GM12801 (cell line): ENCODE results near the gene SOAT2.
A peak's percentile ranks its signal among the peaks of the same experiment; 100 is the strongest.

Experiments used
- TF ChIP-seq, protein P1 (sequence below): IDR thresholded peaks from one replicate; pipeline ENCODE4 v1.5.1; 2011; ENCODE audit warnings: control low read depth; ENCODE audit not compliant: insufficient read length; ENCODE audit errors: extremely low read depth

SOAT2 gene

GRCh38 chr12:53143355-53143754, 40.1 kb downstream of the SOAT2 start:
- TF ChIP-seq, protein P1, sequence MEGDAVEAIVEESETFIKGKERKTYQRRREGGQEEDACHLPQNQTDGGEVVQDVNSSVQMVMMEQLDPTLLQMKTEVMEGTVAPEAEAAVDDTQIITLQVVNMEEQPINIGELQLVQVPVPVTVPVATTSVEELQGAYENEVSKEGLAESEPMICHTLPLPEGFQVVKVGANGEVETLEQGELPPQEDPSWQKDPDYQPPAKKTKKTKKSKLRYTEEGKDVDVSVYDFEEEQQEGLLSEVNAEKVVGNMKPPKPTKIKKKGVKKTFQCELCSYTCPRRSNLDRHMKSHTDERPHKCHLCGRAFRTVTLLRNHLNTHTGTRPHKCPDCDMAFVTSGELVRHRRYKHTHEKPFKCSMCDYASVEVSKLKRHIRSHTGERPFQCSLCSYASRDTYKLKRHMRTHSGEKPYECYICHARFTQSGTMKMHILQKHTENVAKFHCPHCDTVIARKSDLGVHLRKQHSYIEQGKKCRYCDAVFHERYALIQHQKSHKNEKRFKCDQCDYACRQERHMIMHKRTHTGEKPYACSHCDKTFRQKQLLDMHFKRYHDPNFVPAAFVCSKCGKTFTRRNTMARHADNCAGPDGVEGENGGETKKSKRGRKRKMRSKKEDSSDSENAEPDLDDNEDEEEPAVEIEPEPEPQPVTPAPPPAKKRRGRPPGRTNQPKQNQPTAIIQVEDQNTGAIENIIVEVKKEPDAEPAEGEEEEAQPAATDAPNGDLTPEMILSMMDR, result no peak

GRCh38 chr12:53145383-53146260, 42.3 kb downstream of the SOAT2 start:
- TF ChIP-seq, protein P1, result no peak

DNA sequence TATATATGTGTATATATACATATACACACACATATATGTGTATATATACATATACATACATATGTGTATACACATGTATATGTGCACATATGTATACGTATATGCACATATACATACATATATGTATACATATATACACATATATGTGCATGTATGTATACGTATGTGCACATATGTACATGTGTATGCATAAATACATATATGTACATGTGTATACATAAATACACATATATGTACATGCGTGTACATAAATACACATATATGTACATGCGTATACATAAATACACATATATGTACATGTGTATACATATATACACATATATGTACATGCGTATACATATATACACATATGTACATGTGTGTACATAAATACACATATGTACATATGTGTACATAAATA, 43.9 kb downstream of the SOAT2 start:
- TF ChIP-seq, protein P1, result no peak

DNA sequence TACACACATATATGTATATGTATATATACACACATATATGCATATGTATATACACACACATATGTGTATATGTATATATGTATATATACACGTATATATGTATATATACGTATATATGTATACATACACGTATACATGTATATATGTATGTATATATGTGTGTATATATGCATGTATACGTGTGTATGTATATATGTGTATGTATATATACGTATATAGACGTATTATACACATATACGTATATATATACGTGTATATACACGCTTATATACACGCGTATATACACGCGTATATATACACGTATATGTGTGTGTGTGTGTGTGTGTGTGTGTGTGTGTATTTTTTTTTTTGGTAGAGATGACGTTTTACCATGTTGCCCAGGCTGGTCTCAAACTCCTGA, 44.4 kb downstream of the SOAT2 start:
- TF ChIP-seq, protein P1, result no peak

- TF ChIP-seq, protein P1, result no peak
Measured at GRCh38 chr12:53151039-53151438, 47.8 kb downstream of the SOAT2 start.

DNA sequence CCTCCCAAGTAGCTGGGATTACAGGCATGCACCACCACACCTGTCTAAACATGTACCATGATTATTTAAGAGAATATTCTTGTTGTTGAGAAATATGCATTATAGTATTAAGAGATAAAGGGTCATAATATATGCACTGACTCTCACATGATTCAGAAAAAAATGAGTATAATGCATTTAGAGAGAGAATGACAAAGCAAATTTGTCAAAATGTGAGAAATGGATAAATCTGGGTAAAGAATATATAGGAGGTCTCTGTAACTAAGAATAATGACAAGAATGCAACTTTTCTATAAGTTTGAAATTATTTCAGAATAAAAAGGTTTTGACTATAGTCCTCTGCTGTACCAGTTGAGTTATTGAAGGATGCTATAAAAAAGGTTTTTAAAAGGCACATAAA, 49.1 kb downstream of the SOAT2 start:
- TF ChIP-seq, protein P1, result no peak

DNA sequence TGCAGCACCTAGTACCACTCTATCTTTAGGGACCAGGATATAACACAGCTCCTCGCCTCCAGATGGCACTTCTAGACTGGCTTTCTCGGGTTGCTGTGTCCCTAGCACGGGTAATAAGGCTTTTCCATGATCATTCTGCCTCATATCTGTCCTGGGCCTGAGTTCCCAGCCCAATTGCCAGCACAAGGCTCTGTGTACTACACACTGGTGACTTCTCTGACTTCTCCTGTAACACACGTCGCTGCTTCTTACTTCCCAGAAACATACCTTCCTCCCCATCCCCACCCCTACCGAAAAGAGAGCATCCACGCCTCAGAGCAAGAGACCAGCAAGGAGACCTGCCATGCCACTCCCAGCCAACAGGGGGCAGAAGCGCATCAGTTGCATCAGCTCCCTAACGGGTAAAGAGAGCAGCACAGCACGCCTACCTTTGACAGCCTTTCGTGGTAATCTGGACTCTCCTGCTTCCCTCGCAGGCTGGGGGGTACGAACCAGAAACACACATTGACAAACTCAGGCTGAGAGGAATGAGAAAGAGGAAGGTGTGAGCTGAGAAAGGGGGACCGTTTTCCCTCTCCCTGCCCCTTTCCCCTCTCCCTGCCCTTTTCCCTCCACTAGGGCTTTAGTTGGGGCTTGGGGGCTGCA, 56.0 kb downstream of the SOAT2 start:
- TF ChIP-seq, protein P1, result peak; percentile 97
